ENCODE results near the gene GMPR.

Gene GMPR

DNA sequence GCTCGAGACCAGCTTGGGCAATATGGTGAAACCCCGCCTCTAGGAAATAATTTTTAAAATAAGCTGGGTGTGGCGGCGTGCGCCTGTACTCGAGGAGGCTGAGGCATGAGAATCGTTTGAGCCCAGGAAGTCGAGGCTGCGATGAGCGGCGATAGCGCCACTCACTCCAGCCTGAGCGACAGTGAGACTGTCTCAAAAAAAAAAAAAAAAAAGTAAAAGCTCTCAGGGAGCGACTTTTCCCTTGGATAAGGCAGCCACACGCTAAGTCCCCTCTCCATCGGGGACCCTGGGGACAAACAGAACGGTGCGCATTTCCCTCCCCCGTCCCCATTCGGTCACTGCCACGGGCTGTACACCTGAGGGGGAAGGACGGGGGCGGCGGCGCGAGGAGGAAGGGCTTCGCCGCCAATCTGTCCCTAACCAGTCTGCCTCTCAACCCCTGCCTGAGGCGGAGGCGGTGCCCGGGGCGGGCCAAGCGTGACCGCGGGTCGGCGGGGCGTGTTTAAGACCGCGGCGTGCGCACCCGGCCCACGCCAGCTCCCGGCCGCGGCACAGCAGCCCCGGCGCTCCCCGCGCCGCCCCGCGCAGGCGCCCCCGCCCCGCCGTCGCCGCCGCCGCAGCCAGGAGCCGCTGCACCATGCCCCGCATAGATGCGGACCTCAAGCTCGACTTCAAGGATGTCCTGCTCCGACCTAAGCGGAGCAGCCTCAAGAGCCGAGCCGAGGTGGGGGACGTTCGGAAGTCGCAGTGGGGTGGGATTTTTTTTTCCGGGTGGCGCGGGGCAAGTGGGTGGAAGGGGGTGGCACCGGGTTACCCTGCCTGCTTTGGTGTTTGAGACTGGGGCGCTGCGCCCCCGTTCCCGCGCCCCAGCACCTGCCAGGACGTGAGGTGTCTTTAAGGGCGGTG, at the start of gene GMPR:
GMPR (plus strand) TSS at position 531 of the 906 bp plus-strand sequence; CDS start at position 638, 107 bp downstream.
- no peak for DNase-seq (ENCODE audit: low spot score)

DNA sequence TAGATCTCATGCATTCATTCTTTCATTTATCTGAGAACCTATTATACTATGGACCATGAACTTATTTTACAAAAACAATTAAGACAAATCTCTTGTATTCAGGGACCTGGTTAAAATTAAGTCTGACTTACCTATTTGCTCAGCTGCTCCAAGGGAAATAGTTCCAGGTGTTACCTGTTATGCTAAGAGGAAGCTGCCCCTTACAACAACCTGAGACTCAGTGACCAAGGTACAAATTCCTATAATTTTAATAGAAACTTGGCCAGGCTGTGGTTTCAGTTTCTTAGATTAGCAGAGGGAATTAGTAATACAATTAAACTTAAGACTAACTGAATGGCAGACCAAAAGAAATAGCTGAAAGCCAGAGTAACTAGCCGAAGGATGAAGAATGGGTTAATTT, 48.2 kb upstream of the GMPR start:
- no peak for DNase-seq (ENCODE audit: low spot score)

GRCh38 chr6:16196260-16196983, 42.0 kb upstream of the GMPR start:
- no peak for DNase-seq (ENCODE audit: low spot score)

- DNase-seq (ENCODE audit: low spot score): no peak
Observed at GRCh38 chr6:16196984-16197546, 41.3 kb upstream of the GMPR start.

- no peak for DNase-seq (ENCODE audit: low spot score)
Observed at GRCh38 chr6:16198061-16198705, 40.2 kb upstream of the GMPR start.

DNA sequence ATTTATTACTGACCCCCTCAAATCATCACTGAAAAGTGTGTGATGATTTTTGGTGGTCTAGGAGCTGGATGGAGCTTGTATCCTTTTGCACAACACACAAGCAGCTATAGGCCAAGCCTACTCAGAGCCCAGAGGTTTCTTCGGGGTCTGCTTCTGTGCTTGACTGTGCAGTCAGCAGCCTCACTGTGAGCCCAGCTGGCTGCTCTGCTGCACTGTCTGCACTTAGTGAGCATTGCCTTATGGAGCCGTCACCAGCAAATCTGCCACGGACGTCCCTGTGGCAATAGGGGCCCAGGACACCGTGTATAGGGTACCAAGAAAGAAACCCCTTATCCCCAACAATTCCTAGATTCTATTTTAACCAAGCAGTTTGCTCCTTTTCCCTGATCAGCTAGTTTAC, 38.6 kb upstream of the GMPR start:
- DNase-seq (ENCODE audit: low spot score): peak; percentile 38

DNA sequence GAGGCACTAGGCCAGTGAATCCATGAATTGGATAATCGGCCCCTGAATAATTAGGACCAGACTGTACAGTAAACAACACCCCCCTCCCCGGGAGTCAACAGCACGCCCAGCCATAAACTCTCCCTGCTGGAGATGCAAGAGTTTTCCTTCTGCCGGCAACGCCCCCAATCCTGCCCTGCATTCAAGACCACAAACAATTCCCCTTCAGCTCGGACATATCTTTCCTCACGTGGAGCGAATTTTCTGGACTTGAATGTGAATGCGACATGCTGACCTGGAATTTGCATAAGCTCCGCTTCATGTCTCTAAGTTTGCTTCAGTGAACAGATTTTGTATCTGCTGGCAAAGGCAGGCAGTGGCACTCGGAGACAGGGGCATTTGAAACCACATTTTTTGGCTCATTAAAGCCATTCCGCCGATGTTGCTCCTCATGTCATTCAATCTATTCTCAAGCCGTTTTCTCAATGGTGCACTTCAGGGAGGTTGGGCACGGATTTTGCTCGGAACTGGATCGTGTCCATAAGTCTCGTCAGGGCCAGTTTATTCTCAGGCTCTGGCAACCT, 38.0 kb upstream of the GMPR start:
- peak; percentile 42 for DNase-seq (ENCODE audit: low spot score)

GRCh38 chr6:16201706-16202105, 36.7 kb upstream of the GMPR start:
- no peak for DNase-seq (ENCODE audit: low spot score)

- DNase-seq (ENCODE audit: low spot score): no peak
Observed at GRCh38 chr6:16204653-16205376, 33.6 kb upstream of the GMPR start.

DNA sequence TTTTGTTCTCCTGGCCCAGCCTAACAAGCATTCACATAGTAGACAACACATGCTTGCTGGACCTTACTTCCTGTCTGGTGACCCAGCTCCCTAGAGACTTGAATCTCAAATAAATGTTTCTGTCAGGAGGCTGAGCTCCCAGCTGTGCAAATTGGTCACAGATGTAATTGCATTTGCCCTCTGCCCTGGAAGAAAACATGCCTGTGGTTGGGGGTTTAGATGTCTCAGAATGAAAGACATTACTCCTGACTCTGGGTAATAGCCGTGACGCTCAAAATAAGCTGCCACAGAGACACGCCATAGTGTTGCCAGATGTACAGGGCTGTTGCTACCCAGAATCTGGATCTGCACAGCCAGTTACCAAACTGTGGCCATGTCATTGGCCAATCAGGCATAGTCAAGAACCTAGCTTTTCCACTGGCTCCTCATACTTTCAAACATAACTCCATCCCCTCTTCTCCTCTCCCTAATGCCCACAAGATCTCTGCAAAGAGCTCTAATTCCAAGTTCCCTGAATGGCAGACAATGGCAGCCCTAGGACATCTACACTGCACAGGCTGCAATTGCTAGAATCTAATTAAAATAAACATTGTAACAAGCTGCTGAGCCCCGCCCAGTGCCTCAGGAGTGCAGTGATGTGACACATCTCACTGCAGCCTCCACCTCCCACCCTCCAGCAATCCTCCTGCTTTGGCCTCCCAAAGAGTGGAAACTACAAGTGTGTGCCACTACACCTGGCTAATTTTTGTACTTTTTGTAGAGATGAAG, 32.8 kb upstream of the GMPR start:
- DNase-seq (ENCODE audit: low spot score): no peak

- DNase-seq (ENCODE audit: low spot score): peak; percentile 74
Observed at GRCh38 chr6:16206595-16207037, 31.8 kb upstream of the GMPR start.

GRCh38 chr6:16208989-16209388, 29.4 kb upstream of the GMPR start:
- no peak for DNase-seq (ENCODE audit: low spot score)

DNA sequence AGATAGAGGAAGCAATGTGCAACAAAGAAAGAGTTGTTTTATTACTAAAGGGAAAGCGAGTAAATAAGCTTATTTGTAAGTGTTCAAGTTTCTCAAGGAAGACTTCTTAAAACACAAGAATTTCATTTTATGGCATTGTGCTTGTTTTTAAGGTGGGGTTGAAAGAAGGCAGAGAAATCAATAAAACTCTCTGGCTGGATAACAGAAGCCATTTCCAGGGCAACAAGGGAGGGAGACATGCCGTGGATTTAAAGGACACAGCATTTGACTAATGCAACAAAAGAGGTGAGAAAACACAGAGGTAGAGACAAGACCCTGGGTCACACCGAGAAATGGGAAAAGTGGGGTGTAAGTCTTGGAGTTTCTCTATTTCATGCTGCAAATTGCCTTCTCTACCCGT, 28.8 kb upstream of the GMPR start:
- DNase-seq (ENCODE audit: low spot score): no peak

- DNase-seq (ENCODE audit: low spot score): no peak
Observed at GRCh38 chr6:16212276-16212675, 26.1 kb upstream of the GMPR start.

DNA sequence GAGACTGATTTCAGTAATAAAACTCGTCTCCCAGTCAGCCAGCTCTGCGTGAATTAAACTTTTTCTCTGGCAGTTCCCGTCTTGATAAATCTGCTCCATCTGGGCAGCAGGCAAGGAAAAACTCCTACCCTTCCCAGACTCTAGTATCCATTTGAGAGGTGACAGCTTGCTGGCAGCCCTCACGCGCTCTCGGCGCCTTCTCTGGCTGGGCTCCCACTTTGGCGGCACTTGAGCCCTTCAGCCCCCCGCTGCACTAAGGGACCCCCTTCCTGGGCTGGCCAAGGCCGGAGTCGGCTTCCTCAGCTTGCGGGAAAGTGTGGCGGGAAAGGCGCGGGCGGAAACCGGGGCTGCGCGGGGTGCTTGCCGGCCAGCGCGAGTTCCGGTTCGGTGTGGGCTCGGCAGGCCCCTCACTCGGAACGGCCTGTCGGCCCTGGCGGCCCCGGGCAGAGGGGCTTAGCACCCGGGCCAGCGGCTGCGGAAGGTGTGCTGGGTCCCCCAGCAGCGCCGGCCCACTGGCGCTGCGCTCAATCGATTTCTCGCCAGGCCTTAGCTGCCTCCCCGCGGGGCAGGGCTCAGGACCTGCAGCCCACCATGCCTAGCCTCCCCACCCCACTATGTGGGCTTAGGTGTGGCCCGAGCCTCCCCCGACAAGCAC, 21.8 kb upstream of the GMPR start:
- DNase-seq (ENCODE audit: low spot score): no peak

- DNase-seq (ENCODE audit: low spot score): no peak
Observed at GRCh38 chr6:16217156-16217721, 21.1 kb upstream of the GMPR start.

DNA sequence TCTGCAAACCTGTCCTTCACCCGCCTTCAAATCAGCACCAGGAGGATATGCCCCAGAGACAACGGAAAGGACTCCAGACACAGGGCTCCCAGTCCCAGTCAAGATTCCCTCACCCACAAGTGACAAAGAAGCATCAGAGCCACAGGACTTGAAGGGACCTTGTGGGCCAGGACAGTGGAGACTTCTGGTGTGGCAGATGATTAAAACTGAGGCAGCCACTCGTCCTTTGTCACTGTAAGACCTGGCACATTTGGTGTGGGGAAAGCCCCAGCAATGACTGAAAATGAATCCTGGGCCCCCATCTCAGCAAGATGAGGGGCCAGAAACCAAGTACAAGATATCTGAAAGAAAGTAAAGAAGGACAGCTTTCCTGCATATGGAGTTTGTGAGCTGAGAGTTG, 15.6 kb upstream of the GMPR start:
- no peak for DNase-seq (ENCODE audit: low spot score)

GRCh38 chr6:16223362-16223761, 15.0 kb upstream of the GMPR start:
- DNase-seq (ENCODE audit: low spot score): no peak

GRCh38 chr6:16224409-16224808, 14.0 kb upstream of the GMPR start:
- no peak for DNase-seq (ENCODE audit: low spot score)

Data from cerebellar cortex (tissue), 1 donor.